ENCODE measurements around the gene CADPS2. TPM values are rescaled to one million over a fixed set of nuclear protein-coding genes. Genes with fewer than 3 reads are reported as not detected.

CADPS2 gene
- total RNA-seq, 1 donor from 2014 or later = 4.3 TPM

DNA sequence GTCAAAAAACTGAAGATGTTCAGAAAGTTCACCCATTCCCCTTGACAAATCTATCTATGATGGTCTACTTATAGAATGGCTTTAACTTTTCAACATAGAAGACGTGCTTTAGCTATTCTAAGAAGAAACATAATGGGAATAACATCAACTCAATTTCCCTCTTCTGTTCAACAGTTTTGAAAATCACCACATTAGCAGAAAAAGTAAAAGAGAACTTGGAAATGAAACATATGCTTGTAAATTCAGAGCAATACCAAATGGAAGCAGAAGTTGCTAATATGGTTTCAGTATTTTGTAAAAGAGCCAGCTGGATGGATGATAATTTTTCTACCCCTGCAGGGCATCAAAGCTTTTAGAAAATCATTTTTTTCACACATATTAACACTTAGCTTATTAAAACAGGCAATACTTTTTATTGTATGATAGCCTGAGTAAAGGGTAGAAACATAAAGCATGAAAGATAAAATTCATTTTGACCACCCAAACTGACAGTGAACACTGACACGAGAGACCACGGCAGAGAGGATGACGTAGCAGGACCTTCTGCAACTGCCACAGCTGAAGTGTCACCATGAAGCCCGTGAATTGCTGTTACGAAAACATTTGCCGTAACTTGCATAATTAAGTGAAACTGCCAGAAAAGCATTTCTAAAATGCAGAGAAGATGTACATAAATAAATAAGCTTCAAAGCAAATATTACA is 542.5 kb downstream of the CADPS2 start:
- H3K36me3 Mint-ChIP-seq (ENCODE audit: insufficient read depth) = no peaks in the 10 kb centered on the region
- TF ChIP-seq, protein P1, sequence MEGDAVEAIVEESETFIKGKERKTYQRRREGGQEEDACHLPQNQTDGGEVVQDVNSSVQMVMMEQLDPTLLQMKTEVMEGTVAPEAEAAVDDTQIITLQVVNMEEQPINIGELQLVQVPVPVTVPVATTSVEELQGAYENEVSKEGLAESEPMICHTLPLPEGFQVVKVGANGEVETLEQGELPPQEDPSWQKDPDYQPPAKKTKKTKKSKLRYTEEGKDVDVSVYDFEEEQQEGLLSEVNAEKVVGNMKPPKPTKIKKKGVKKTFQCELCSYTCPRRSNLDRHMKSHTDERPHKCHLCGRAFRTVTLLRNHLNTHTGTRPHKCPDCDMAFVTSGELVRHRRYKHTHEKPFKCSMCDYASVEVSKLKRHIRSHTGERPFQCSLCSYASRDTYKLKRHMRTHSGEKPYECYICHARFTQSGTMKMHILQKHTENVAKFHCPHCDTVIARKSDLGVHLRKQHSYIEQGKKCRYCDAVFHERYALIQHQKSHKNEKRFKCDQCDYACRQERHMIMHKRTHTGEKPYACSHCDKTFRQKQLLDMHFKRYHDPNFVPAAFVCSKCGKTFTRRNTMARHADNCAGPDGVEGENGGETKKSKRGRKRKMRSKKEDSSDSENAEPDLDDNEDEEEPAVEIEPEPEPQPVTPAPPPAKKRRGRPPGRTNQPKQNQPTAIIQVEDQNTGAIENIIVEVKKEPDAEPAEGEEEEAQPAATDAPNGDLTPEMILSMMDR (IDR thresholded peaks at IDR 0.05; ENCODE audit: unreplicated experiment) = no peak
- no peaks in the 10 kb centered on the region for H3K27me3 Mint-ChIP-seq
- H3K27ac Mint-ChIP-seq = no peak overlapping the region
- H3K9me3 Mint-ChIP-seq (ENCODE audit: low read depth) = no peaks in the 10 kb centered on the region
- no peak for DNase-seq (ENCODE audit: low spot score, unreplicated experiment)
- H3K4me3 Mint-ChIP-seq (ENCODE audit: low read depth) = no peak overlapping the region
- H3K4me1 Mint-ChIP-seq (ENCODE audit: low read depth) = no peaks in the 10 kb centered on the region

DNA sequence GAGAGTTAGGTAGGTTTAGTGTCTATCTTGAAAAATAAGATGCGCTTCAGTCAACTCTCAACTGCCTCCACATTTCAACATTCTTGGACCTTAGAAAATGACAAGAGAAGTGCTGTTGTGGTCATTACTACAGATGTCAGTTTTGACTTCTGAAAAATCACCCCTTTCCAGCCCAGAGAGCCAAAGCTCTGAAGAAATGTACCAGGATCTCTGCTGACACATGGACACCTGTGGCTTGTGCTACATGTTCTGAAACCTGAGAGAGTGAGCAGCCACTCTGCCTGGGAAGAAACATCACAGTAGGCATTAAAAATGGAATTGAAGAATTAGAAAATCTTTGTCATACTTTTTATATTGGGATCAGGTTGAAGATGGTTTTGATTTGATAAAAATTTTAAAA is 545.8 kb downstream of the CADPS2 start:
- no peak for DNase-seq (ENCODE audit: low spot score, unreplicated experiment)
- TF ChIP-seq, protein P1 (IDR thresholded peaks at IDR 0.05; ENCODE audit: unreplicated experiment) = no peak

DNA sequence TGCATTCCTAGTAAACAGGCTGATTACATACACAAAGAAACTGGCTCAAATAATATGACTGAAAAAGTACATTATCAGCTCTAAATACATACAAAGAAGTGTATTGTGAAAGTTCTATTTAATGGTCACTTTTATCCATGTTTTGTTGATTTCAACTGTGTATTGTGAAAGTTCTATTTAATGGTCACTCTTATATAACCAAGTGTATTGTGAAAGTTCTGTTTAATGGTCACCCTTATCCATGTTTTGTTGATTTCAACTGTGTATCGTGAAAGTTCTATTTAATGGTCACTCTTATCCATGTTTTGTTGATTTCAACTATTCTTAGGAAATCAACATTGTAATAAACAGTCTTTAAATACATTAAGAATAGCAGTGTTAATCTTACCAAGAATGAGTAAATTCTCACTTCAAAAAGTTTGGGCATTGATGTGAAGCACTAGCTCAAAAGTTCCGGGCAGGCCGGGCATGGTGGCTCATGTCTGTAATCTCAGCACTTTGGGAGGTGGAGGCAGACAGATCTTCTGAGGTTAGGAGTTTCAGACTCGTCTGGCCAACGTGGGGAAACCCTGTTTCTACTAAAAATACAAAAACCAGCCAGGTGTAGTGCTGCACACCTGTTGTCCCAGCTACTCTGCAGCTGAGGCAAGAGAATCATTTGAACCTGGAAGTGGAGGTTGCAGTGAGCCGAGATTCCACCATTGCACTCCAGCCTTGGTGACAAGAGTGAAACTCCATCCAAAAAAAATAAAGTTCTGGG is 546.9 kb downstream of the CADPS2 start:
- Mint-ChIP-seq H3K4me3 (ENCODE audit: low read depth) (no peak overlapping the region), H3K4me1 (ENCODE audit: low read depth) (no peaks in the 10 kb centered on the region), H3K9me3 (ENCODE audit: low read depth) (no peaks in the 10 kb centered on the region), H3K27ac (no peak overlapping the region), H3K27me3 (no peaks in the 10 kb centered on the region), H3K36me3 (ENCODE audit: insufficient read depth) (no peaks in the 10 kb centered on the region)
- TF ChIP-seq, protein P1 (IDR thresholded peaks at IDR 0.05; ENCODE audit: unreplicated experiment) = no peak
- no peak for DNase-seq (ENCODE audit: low spot score, unreplicated experiment)

More for the DNA sequence above, 545.8 kb downstream of the CADPS2 start:
- no peaks in the 10 kb centered on the region for H3K9me3 Mint-ChIP-seq (ENCODE audit: low read depth)
- no peaks in the 10 kb centered on the region for H3K36me3 Mint-ChIP-seq (ENCODE audit: insufficient read depth)
- no peak overlapping the region for H3K27ac Mint-ChIP-seq
- no peak overlapping the region for H3K4me3 Mint-ChIP-seq (ENCODE audit: low read depth)
- H3K27me3 Mint-ChIP-seq = no peaks in the 10 kb centered on the region
- H3K4me1 Mint-ChIP-seq (ENCODE audit: low read depth) = no peaks in the 10 kb centered on the region

DNA sequence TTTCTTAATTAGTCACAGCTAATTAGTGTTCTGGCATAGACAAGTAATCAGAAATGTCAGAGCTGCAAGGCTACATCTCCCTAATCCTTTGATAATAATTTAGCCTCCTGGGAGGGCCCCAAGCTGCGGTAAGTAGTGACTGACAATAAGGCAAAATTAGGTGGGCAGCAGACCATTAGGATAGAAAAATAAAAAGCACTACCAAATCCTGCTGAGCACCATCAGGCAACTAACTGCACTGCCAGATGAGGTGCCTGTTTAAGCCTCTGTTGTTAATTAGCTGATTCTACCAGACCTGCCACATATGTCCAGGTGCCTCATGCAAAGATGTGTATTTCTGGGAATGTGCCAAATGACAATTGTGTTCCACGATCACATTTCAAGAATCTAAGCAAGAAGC is 549.2 kb downstream of the CADPS2 start:
- no peaks in the 10 kb centered on the region for H3K9me3 Mint-ChIP-seq (ENCODE audit: low read depth)
- H3K27me3 Mint-ChIP-seq = no peaks in the 10 kb centered on the region
- no peak for DNase-seq (ENCODE audit: low spot score, unreplicated experiment)
- no peaks in the 10 kb centered on the region for H3K36me3 Mint-ChIP-seq (ENCODE audit: insufficient read depth)
- TF ChIP-seq, protein P1 (IDR thresholded peaks at IDR 0.05; ENCODE audit: unreplicated experiment) = no peak
- H3K4me3 Mint-ChIP-seq (ENCODE audit: low read depth) = no peak overlapping the region
- H3K27ac Mint-ChIP-seq = no peak overlapping the region
- H3K4me1 Mint-ChIP-seq (ENCODE audit: low read depth) = no peaks in the 10 kb centered on the region

DNA sequence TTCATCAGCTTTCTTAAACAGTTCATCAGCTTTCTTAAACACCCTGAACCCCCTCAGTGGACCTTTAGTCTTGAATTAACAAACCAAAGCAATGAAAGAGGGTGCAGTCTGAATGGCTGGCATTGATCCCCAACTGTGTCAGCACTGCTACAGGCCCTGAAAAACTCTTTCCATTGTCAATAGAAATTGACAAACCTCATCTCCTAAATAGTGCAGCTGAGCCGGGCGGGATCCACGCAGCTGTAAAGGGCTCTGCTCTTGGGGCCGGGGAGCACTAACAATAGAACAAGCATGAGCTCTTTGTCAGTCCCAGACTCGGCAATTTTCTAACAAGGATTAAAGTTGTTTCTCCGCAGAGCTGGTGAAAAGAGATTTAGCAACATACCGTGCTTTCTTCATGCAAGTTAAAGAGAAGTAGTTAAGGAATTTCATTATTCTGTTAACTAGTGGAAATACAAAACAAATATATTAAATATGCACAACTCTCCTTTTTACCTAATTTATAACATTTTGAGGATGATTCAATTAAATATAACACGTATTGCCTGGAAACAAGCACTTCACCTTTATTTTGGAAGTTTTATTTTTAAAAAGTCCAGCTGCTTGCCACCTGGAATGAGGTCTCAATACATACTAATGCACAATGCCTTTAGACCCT is 557.0 kb downstream of the CADPS2 start:
- TF ChIP-seq, protein P1 (IDR thresholded peaks at IDR 0.05; ENCODE audit: unreplicated experiment) = no peak
- Mint-ChIP-seq H3K4me1 (ENCODE audit: low read depth) (peaks cover 2% of the 10 kb centered on the region), H3K4me3 (ENCODE audit: low read depth) (no peak overlapping the region), H3K27ac (no peak overlapping the region), H3K9me3 (ENCODE audit: low read depth) (no peaks in the 10 kb centered on the region), H3K36me3 (ENCODE audit: insufficient read depth) (no peaks in the 10 kb centered on the region), H3K27me3 (peaks cover 13% of the 10 kb centered on the region)
- no peak for DNase-seq (ENCODE audit: low spot score, unreplicated experiment)

Data from progenitor cell of endocrine pancreas (in vitro differentiated cells).